OCI-LY1 (cell line): Measurements from ENCODE around the gene PACSIN1.

ENCODE experiments used
- H2AFZ ChIP-seq: fragments of 200-600 bp; sonication (generic), shearing (Covaris generic); 2 replicates; pipeline ENCODE4 v1.6.0; 2014; ENCODE audit warnings: antibody characterized with exemption, mild to moderate bottlenecking, low read length
- H3F3A ChIP-seq: fragments of 200-600 bp; sonication (generic), shearing (Covaris generic); 2 replicates; pipeline ENCODE4 v1.6.0; 2014; ENCODE audit warnings: mild to moderate bottlenecking, antibody characterized with exemption, low read length, moderate library complexity; ENCODE audit not compliant: insufficient read depth
- H3K27ac ChIP-seq: fragments of 200-600 bp; sonication (generic); 2 replicates; pipeline ENCODE4 v1.5.1; 2014; ENCODE audit warnings: low read length, mixed run types, mild to moderate bottlenecking, low read depth; ENCODE audit not compliant: poor library complexity, severe bottlenecking
- H3K27me3 ChIP-seq: fragments of 200-600 bp; sonication (generic); 2 replicates; pipeline ENCODE4 v1.6.0; 2014; ENCODE audit warnings: antibody characterized with exemption, mild to moderate bottlenecking, low read length, moderate library complexity; ENCODE audit not compliant: insufficient read depth
- H3K36me3 ChIP-seq: fragments of 200-600 bp; sonication (generic); 2 replicates; pipeline ENCODE4 v1.6.1; 2014; ENCODE audit warnings: mild to moderate bottlenecking, antibody characterized with exemption, low read length, moderate library complexity, mixed read lengths; ENCODE audit not compliant: insufficient read depth
- H3K4me1 ChIP-seq: fragments of 200-600 bp; sonication (generic); 2 replicates; pipeline ENCODE4 v1.5.1; 2014; ENCODE audit warnings: mild to moderate bottlenecking, low read length, moderate library complexity; ENCODE audit not compliant: insufficient read depth, severe bottlenecking
- H3K4me2 ChIP-seq: fragments of 200-600 bp; sonication (generic), shearing (Covaris generic); 2 replicates; pipeline ENCODE4 v1.6.1; 2014; ENCODE audit warnings: low read length
- H3K4me3 ChIP-seq: fragments of 200-600 bp; sonication (generic); 2 replicates; pipeline ENCODE4 v1.5.1; 2014; ENCODE audit warnings: low read length, low read depth, mild to moderate bottlenecking, mixed read lengths; ENCODE audit not compliant: poor library complexity, severe bottlenecking
- H3K79me2 ChIP-seq: fragments of 200-600 bp; shearing (Covaris generic); 2 replicates; pipeline ENCODE4 v1.6.1; 2016; ENCODE audit warnings: mixed run types, low read length, mixed read lengths; ENCODE audit not compliant: insufficient read depth
- H3K9ac ChIP-seq: fragments of 200-600 bp; sonication (generic), shearing (Covaris generic); 2 replicates; pipeline ENCODE4 v1.6.1; 2014; ENCODE audit warnings: mild to moderate bottlenecking, low read length, mixed read lengths
- H3K9me2 ChIP-seq: fragments of 200-600 bp; sonication (generic), shearing (Covaris generic); 2 replicates; pipeline ENCODE4 v1.6.1; 2014; ENCODE audit warnings: low read depth, mild to moderate bottlenecking, low read length, mixed read lengths
- H3K9me3 ChIP-seq: fragments of 200-600 bp; shearing (Covaris generic); 2 replicates; pipeline ENCODE4 v1.6.1; 2014; ENCODE audit warnings: low read length, mixed read lengths
- H4K20me1 ChIP-seq: fragments of 200-600 bp; sonication (generic), shearing (Covaris generic); 2 replicates; pipeline ENCODE4 v1.6.0; 2016; ENCODE audit warnings: mild to moderate bottlenecking, low read length; ENCODE audit not compliant: insufficient read depth
- EZH2 ChIP-seq: fragments of 200-600 bp; sonication (generic), shearing (Covaris generic); IDR thresholded peaks from 2 replicates; pipeline ENCODE4 v1.8.0; 2017; ENCODE audit warnings: borderline replicate concordance, mixed run types, mild to moderate bottlenecking, antibody characterized with exemption, low read length, moderate library complexity, mixed read lengths
- TF ChIP-seq, protein P1 (sequence below): fragments of 200-600 bp; sonication (generic), shearing (Covaris generic); IDR thresholded peaks from 2 replicates; pipeline ENCODE4 v1.5.1; 2017; ENCODE audit warnings: mild to moderate bottlenecking, antibody characterized with exemption, low read length, moderate library complexity, mixed read lengths

PACSIN1 gene

DNA sequence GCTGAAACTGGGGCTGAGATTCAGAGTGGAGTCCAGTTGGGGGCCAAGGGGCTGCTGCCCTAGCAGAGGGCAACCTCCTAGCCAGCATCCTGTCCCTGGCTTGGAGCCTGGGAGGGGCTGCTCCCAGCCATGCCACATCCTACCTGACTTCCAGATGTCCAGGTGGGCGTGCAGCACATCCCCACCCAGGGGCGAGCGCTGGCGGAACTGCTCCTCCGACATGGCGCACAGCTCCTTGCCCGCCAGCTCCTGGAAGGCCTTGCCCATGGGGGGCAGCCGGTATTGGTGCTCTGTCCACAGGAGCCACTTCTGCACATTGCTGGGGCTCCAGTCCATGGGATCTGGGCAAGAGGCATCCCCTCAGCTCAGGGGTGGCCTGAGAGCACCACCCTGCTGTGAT is 75.0 kb downstream of the PACSIN1 start:
- H3K9me3 ChIP-seq, result no peaks in the 10 kb centered on the region
- H3F3A ChIP-seq, result no peaks in the 10 kb centered on the region
- no peak overlapping the region for H3K27ac ChIP-seq
- H4K20me1 ChIP-seq, result no peaks in the 10 kb centered on the region
- no peaks in the 10 kb centered on the region for H3K9me2 ChIP-seq
- TF ChIP-seq, protein P1, sequence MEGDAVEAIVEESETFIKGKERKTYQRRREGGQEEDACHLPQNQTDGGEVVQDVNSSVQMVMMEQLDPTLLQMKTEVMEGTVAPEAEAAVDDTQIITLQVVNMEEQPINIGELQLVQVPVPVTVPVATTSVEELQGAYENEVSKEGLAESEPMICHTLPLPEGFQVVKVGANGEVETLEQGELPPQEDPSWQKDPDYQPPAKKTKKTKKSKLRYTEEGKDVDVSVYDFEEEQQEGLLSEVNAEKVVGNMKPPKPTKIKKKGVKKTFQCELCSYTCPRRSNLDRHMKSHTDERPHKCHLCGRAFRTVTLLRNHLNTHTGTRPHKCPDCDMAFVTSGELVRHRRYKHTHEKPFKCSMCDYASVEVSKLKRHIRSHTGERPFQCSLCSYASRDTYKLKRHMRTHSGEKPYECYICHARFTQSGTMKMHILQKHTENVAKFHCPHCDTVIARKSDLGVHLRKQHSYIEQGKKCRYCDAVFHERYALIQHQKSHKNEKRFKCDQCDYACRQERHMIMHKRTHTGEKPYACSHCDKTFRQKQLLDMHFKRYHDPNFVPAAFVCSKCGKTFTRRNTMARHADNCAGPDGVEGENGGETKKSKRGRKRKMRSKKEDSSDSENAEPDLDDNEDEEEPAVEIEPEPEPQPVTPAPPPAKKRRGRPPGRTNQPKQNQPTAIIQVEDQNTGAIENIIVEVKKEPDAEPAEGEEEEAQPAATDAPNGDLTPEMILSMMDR, result no peak
- no peak for TF ChIP-seq EZH2
- H3K79me2 ChIP-seq, result no peaks in the 10 kb centered on the region
- no peaks in the 10 kb centered on the region for H3K36me3 ChIP-seq
- no peak overlapping the region for H3K4me3 ChIP-seq
- H3K27me3 ChIP-seq, result peaks cover 17% of the 10 kb centered on the region
- H3K4me1 ChIP-seq, result no peaks in the 10 kb centered on the region
- H3K9ac ChIP-seq, result no peak overlapping the region
- no peak overlapping the region for H2AFZ ChIP-seq
- no peak overlapping the region for H3K4me2 ChIP-seq

DNA sequence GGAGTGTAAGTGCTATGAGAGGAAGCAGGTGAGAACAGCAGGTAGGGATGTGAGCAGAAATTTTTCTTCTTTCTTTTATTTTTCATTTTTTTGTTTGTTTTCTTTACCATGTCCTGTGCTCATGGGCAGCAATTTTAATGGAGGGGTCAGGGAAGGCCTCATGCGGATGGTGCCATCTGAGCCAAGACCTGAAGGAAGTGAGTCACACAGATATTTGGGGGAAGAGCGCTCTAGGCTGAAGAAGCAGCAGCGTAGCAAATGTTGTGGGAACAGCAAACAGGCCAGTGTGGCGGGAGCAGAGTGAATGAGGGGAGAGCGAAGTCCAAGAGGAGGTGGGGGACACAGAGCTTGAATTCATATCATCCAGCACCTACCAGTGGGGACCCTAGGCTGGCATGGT is 77.5 kb downstream of the PACSIN1 start:
- TF ChIP-seq EZH2, result no peak
- TF ChIP-seq, protein P1, result no peak
- Histone ChIP-seq H3K4me1 (no peaks in the 10 kb centered on the region), H3F3A (no peaks in the 10 kb centered on the region), H3K79me2 (no peaks in the 10 kb centered on the region), H3K4me2 (no peak overlapping the region), H3K9me3 (no peaks in the 10 kb centered on the region), H3K4me3 (no peak overlapping the region), H3K9me2 (no peaks in the 10 kb centered on the region), H3K27ac (no peak overlapping the region), H3K36me3 (no peaks in the 10 kb centered on the region), H3K9ac (no peak overlapping the region), H3K27me3 (no peaks in the 10 kb centered on the region; the same call in 1 of the 2 replicates), H2AFZ (no peak overlapping the region), H4K20me1 (no peaks in the 10 kb centered on the region)

DNA sequence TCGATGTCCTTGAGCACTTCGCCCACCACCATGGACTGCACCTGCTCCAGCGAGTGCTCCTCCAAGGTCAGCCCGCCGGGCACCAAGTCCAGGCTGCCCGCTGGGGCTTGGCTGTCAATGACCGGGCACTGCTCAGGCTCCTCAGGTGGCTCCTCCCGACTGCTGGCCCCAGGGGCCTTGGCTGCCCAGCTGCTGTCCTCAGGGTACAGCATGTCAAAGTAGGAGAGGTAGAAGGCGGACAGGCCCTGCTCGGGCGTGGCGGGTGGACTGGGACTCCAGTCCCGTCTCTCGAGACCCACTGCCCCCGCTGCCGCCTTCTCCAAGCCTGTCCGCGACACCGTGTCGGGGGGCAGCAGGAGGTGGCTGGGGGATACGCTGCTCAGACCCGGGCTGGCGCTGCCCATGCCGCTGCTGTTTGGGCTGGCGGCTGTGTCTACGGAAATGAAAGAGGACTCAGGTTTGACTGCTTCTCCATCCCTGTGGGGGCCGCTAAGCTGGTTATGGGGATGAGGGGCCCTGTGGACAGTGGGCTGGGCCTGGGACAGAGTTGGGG is 78.3 kb downstream of the PACSIN1 start:
- Histone ChIP-seq H3K27ac (no peak overlapping the region), H3K4me2 (no peak overlapping the region), H3K27me3 (no peaks in the 10 kb centered on the region; the same call in 1 of the 2 replicates), H3K9me3 (no peaks in the 10 kb centered on the region), H3K9me2 (no peaks in the 10 kb centered on the region), H3K4me1 (no peaks in the 10 kb centered on the region), H4K20me1 (no peaks in the 10 kb centered on the region), H3F3A (no peaks in the 10 kb centered on the region), H3K9ac (no peak overlapping the region), H2AFZ (no peak overlapping the region), H3K79me2 (no peaks in the 10 kb centered on the region), H3K4me3 (no peak overlapping the region), H3K36me3 (no peaks in the 10 kb centered on the region)
- TF ChIP-seq, protein P1, result no peak
- TF ChIP-seq EZH2, result no peak
